Smooth muscle cell of trachea (primary cell): ENCODE measurements around the gene DOCK11. TPM values are rescaled to one million over a fixed set of nuclear protein-coding genes. Genes with fewer than 3 reads are reported as not detected.

Source experiments
- total RNA-seq: library from RNA; depleted of rRNA; stranded (reverse); fragments of >200 nt; gene quantifications from 2 replicates; pipeline ENCODE4 v1.2.1, GENCODE V29; 2014

Gene DOCK11
- total RNA-seq = 38.9 and 39.4 TPM in 2 replicates

GRCh38 chrX:118495061-118495921 lies at the start of gene DOCK11:
DOCK11 (plus strand) TSS chrX:118495815; CDS start chrX:118495972, 157 bp downstream.

GRCh38 chrX:118726887-118727685 lies 231.5 kb downstream of the DOCK11 start, which contains the start of gene IL13RA1:
IL13RA1 (plus strand) TSS chrX:118727606; CDS start chrX:118727639, 33 bp downstream.

Other genes with a start within 250 kb of the DOCK11 start
- 17.0 and 18.3 TPM in 2 replicates for gene WDR44, start 149.7 kb upstream of the DOCK11 start, total RNA-seq
- gene IL13RA1, start 231.8 kb downstream of the DOCK11 start, total RNA-seq = 56.2 and 65.7 TPM in 2 replicates